ENCODE data around the gene POU2F2. TPM values are rescaled to one million over a fixed set of nuclear protein-coding genes. Genes with fewer than 3 reads are reported as not detected.

Gene POU2F2
- total and polyA plus RNA-seq, 8 donors: 0.87 to 10.0 (median 1.6) TPM

- H3K27ac ChIP-seq: no peak overlapping the region
- intact Hi-C loops (cut with DNase I): no loop called here
- peaks cover 0 to 5% of the 10 kb centered on the region in 2 donors for H3K36me3 ChIP-seq
- no peak overlapping the region for H3K4me3 ChIP-seq
- no peaks in the 10 kb centered on the region for H3K4me1 ChIP-seq
- ATAC-seq (no peak), DNase-seq (no peak)
- TF ChIP-seq CTCF (IDR thresholded peaks at IDR 0.05): no peak
- H3K9me3 ChIP-seq: no peaks in the 10 kb centered on the region
- H3K27me3 ChIP-seq: no peaks in the 10 kb centered on the region
Measured at GRCh38 chr19:42115219-42115618, 17.0 kb downstream of the POU2F2 start.

GRCh38 chr19:42114412-42114811 lies 17.8 kb downstream of the POU2F2 start:
- no peaks in the 10 kb centered on the region for H3K27me3 ChIP-seq
- no peaks in the 10 kb centered on the region for H3K4me1 ChIP-seq
- H3K9me3 ChIP-seq: no peaks in the 10 kb centered on the region
- DNase-seq (no peak), ATAC-seq (no peak)
- no peak for TF ChIP-seq CTCF (IDR thresholded peaks at IDR 0.05)
- no peak overlapping the region for H3K4me3 ChIP-seq
- intact Hi-C loops (cut with DNase I): no loop called here
- peaks cover 0 to 5% of the 10 kb centered on the region in 2 donors for H3K36me3 ChIP-seq
- no peak overlapping the region for H3K27ac ChIP-seq

GRCh38 chr19:42113641-42114348 lies 18.5 kb downstream of the POU2F2 start:
- intact Hi-C loops (cut with DNase I): no loop called here
- ATAC-seq: peak; percentile 40
- no peaks in the 10 kb centered on the region for H3K4me1 ChIP-seq

GRCh38 chr19:42111811-42112210 lies 20.4 kb downstream of the POU2F2 start:
- no peak overlapping the region for H3K4me3 ChIP-seq
- DNase-seq (no peak), ATAC-seq (no peak)
- no peak for TF ChIP-seq CTCF (IDR thresholded peaks at IDR 0.05)
- H3K9me3 ChIP-seq: no peaks in the 10 kb centered on the region
- H3K4me1 ChIP-seq: no peaks in the 10 kb centered on the region
- H3K27ac ChIP-seq: no peak overlapping the region
- intact Hi-C loops (cut with DNase I): no loop called here
- no peaks in the 10 kb centered on the region for H3K27me3 ChIP-seq
- H3K36me3 ChIP-seq: peaks cover 0 to under 1% of the 10 kb centered on the region in 2 donors

More at GRCh38 chr19:42113641-42114348, 18.5 kb downstream of the POU2F2 start:
- H3K27me3 ChIP-seq: no peaks in the 10 kb centered on the region
- no peaks in the 10 kb centered on the region for H3K9me3 ChIP-seq
- TF ChIP-seq CTCF (IDR thresholded peaks at IDR 0.05): no peak
- H3K4me3 ChIP-seq: no peak overlapping the region
- peak overlapping the region in 1 of 2 donors; percentile 39 for H3K27ac ChIP-seq
- DNase-seq: no peak
- peaks cover 0 to 5% of the 10 kb centered on the region in 2 donors for H3K36me3 ChIP-seq

GRCh38 chr19:42111384-42111783 lies 20.9 kb downstream of the POU2F2 start:
- Histone ChIP-seq H3K4me3 (no peak overlapping the region), H3K4me1 (no peaks in the 10 kb centered on the region), H3K9me3 (no peaks in the 10 kb centered on the region), H3K36me3 (no peaks in the 10 kb centered on the region), H3K27ac (no peak overlapping the region), H3K27me3 (peaks cover 0 to 2% of the 10 kb centered on the region in 2 donors)
- no peak for ATAC-seq
- intact Hi-C loops (cut with DNase I): no loop called here
- no peak for DNase-seq
- no peak for TF ChIP-seq CTCF (IDR thresholded peaks at IDR 0.05)

Data from left lung (tissue), 10 donors.